ENCODE data around the gene SLC39A8.
"Not testable (repeated sequence)": the region's sequence is repeated elsewhere in the genome, so short reads cannot be mapped to it uniquely, and the experiment has no call there.

The SLC39A8 gene

DNA sequence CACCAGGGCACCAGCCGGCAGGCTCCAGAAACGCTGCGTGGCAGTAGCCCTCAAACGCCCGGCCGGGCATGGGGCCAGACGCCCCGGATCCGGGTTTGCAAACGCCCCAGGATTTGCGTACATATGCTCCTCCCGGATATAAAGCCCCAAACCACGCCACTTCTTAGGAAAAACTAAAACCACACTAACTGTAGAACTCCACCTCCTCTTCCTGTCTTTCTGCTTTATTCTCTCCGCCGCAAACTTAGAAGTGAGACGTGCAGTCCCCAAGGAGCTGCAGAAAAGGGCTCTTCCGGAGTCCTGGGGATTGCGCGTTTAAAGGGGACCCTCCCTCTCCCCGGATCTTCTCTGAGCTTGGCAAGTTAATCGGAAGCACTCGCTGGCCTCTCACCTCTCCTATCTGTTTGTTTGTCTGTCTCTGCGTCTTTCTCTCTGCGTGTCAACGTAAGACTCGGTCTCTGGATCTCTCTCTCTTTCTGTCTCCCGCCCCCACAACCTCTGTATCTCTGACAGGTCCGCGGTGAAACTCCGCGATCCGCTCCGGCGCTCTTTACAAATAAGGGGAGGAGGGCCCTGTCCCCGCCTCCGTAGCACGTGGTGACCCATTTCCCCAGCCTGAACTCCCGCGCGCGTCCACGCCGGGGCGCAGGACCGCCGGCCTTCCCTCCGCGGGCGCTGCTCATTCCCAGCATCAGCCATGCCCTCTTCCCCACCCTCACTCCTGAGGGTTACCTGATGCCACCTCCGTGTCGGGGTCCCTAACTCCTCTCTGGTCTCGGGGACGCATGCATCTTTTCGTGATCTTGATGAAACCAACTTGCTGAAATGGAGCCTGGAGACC is at the start of gene SLC39A8:
Gene SLC39A8 (minus strand): TSS at position 529 of the 841 bp plus-strand sequence. CDS start 820 bp downstream, outside the sequence.
- Histone ChIP-seq H3K36me3 (ENCODE audit: control insufficient read depth, insufficient read depth, low read length) (no peaks in the 10 kb centered on the region), H3K4me1 (ENCODE audit: control insufficient read depth, insufficient read depth, low read length) (peaks cover 6% of the 10 kb centered on the region), H3K9me3 (ENCODE audit: control insufficient read depth, low read length) (no peaks in the 10 kb centered on the region), H3K27me3 (ENCODE audit: control insufficient read depth, insufficient read depth, low read length) (no peaks in the 10 kb centered on the region), H3K4me3 (ENCODE audit: low read length) (peak within 1 kb of the TSS; percentile 29), H3K9ac (ENCODE audit: low read length) (peak within 1 kb of the TSS; percentile 76)

DNA sequence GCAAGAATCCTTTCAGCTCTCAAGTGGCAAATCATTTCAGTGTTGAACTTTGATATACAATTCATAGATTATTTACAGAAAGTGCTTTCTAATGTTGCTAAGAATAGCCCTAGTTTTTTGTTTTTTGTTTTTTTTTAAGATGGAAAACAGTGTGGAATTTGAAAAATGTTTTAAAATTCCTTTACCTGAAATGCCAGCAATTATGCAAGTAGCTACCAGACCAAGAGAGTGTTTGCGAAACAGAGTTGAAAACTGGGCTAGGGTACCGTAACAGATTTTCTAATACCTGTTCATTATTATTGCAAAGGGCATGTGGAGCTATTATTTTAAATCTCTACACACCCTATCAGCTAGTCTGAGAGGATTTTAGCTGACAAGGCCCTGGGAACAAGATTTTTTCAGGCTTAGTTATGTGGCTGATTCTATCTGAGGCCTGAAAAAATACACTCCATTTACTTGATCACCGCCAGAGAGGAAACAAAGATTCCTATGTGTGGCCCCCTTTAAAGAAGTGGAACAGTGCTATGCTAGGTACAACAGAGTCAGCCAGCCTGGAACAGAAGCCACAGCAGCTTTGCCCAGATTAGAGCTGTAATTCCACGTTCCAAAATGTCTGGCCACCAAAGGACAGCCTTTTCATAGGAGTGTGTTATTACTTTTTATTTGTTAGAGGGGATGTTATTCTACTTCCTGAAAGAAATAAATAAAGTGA is 46.9 kb upstream of the SLC39A8 start:
- H3K9ac ChIP-seq (ENCODE audit: low read length) = no peak overlapping the region
- no peaks in the 10 kb centered on the region for H3K27me3 ChIP-seq (ENCODE audit: control insufficient read depth, insufficient read depth, low read length)
- no peaks in the 10 kb centered on the region for H3K9me3 ChIP-seq (ENCODE audit: control insufficient read depth, low read length)
- H3K4me3 ChIP-seq (ENCODE audit: low read length) = no peak overlapping the region
- no peaks in the 10 kb centered on the region for H3K36me3 ChIP-seq (ENCODE audit: control insufficient read depth, insufficient read depth, low read length)
- H3K4me1 ChIP-seq (ENCODE audit: control insufficient read depth, insufficient read depth, low read length) = no peaks in the 10 kb centered on the region

DNA sequence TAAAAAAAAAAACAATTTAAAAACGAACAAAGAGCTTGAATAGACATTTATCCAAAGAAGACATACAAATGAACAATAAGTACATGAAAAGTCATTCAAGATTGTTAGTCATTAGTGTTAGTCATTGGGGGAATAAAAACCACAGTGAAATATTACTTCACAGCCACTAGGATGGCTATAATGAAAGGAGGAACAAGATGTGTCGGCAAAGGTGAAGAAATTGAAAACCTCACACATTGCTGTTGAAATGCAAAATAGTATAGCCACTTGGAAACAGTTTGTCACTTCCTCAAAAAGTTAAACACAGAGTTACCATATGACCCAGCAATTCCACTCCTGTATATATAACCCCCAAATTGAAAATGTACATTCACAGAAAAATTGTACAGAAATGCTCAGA is 45.2 kb upstream of the SLC39A8 start:
- no peaks in the 10 kb centered on the region for H3K4me1 ChIP-seq (ENCODE audit: control insufficient read depth, insufficient read depth, low read length)
- no peak overlapping the region for H3K9ac ChIP-seq (ENCODE audit: low read length)
- no peaks in the 10 kb centered on the region for H3K9me3 ChIP-seq (ENCODE audit: control insufficient read depth, low read length)
- no peak overlapping the region for H3K4me3 ChIP-seq (ENCODE audit: low read length)
- no peaks in the 10 kb centered on the region for H3K36me3 ChIP-seq (ENCODE audit: control insufficient read depth, insufficient read depth, low read length)
- H3K27me3 ChIP-seq (ENCODE audit: control insufficient read depth, insufficient read depth, low read length) = no peaks in the 10 kb centered on the region

DNA sequence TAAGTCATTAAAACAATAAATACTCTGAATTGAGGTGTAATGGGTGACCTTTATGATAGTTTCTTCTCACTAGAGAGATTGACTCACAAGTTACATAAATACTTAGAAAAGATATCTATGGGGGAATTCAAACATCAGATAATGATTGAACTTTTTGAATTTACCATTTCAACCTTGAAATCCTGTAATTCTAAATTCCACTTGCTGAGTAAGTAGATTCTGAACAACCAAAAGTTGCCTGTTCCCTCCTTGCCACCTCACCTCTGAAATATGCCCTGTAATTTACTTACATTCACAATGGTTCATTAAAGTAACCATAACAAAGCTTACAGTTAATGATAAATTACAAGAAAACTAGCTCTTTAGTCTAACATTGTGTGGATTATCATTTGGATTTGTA is 43.3 kb upstream of the SLC39A8 start:
- no peaks in the 10 kb centered on the region for H3K27me3 ChIP-seq (ENCODE audit: control insufficient read depth, insufficient read depth, low read length)
- no peak overlapping the region for H3K9ac ChIP-seq (ENCODE audit: low read length)
- H3K4me1 ChIP-seq (ENCODE audit: control insufficient read depth, insufficient read depth, low read length) = no peaks in the 10 kb centered on the region
- no peak overlapping the region for H3K4me3 ChIP-seq (ENCODE audit: low read length)
- no peaks in the 10 kb centered on the region for H3K9me3 ChIP-seq (ENCODE audit: control insufficient read depth, low read length)
- no peaks in the 10 kb centered on the region for H3K36me3 ChIP-seq (ENCODE audit: control insufficient read depth, insufficient read depth, low read length)

DNA sequence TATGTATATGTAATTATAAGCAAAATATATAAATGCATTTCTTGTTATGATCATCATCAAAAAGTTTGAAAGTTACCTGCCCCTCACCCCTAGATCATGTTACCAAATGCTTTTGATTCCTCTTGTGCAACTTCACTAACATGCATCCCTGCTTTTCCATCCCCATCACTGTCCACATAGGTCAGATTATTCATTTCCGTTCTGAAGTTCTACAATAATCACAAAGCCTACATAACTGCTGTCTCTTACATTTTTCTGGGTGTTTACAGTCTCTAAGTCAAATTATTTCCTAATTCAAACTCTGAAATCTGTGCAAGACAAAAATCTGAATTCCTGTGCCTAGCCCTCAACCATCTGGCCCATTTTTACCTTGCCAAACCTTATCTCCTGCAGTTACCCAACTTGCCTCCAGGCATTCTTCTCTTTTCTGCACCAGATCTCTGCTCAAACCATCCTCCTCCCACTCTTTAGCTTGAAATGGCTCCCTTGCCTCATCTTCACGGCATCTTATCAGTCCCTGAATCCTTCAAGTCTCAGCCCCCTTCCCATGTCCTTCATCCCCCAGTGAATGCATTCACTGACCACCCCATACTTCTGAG is 42.4 kb upstream of the SLC39A8 start:
- no peaks in the 10 kb centered on the region for H3K36me3 ChIP-seq (ENCODE audit: control insufficient read depth, insufficient read depth, low read length)
- no peak overlapping the region for H3K9ac ChIP-seq (ENCODE audit: low read length)
- no peaks in the 10 kb centered on the region for H3K9me3 ChIP-seq (ENCODE audit: control insufficient read depth, low read length)
- H3K4me1 ChIP-seq (ENCODE audit: control insufficient read depth, insufficient read depth, low read length) = no peaks in the 10 kb centered on the region
- H3K27me3 ChIP-seq (ENCODE audit: control insufficient read depth, insufficient read depth, low read length) = no peaks in the 10 kb centered on the region
- H3K4me3 ChIP-seq (ENCODE audit: low read length) = no peak overlapping the region

DNA sequence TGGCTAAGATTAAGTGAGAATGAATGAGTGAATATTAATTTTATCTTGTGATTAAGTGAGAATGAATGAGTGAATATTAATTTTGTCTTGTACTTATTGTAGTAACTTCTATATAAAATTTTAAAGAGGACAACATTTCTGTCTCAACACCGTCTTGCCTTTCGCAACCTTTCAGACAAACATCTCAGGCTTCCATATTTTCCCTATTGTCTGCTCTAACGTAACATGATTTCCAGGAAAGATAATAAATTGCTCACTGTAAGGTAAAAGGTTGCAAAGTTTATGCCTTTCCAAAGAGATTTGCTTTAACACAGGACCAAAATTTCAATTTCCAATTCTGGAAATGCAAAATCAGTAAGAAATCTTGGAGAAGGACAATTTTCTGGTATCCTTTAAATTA is 41.7 kb upstream of the SLC39A8 start:
- Histone ChIP-seq H3K36me3 (ENCODE audit: control insufficient read depth, insufficient read depth, low read length) (no peaks in the 10 kb centered on the region), H3K4me1 (ENCODE audit: control insufficient read depth, insufficient read depth, low read length) (no peaks in the 10 kb centered on the region), H3K9ac (ENCODE audit: low read length) (no peak overlapping the region), H3K9me3 (ENCODE audit: control insufficient read depth, low read length) (no peaks in the 10 kb centered on the region), H3K4me3 (ENCODE audit: low read length) (no peak overlapping the region), H3K27me3 (ENCODE audit: control insufficient read depth, insufficient read depth, low read length) (no peaks in the 10 kb centered on the region)

DNA sequence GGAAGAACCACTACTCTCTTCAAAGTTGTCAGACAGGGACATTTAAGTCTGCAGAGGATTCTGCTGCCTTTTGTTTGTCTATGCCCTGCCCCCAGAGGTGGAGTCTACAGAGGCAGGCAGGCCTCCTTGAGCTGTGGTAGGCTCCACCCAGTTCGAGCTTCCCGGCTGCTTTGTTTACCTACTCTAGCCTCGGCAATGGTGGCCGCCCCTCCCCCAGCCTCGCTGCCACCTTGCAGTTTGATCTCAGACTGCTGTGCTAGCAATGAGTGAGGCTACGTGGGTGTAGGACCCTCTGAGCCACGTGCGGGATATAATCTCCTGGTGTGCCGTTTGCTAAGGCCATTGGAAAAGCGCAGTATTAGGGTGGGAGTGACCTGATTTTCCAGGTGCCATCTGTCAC is 35.0 kb upstream of the SLC39A8 start:
- H3K4me1 ChIP-seq (ENCODE audit: control insufficient read depth, insufficient read depth, low read length); H3K36me3 ChIP-seq (ENCODE audit: control insufficient read depth, insufficient read depth, low read length); H3K4me3 ChIP-seq (ENCODE audit: low read length); H3K9ac ChIP-seq (ENCODE audit: low read length); H3K27me3 ChIP-seq (ENCODE audit: control insufficient read depth, insufficient read depth, low read length); H3K9me3 ChIP-seq (ENCODE audit: control insufficient read depth, low read length): not testable (repeated sequence)

DNA sequence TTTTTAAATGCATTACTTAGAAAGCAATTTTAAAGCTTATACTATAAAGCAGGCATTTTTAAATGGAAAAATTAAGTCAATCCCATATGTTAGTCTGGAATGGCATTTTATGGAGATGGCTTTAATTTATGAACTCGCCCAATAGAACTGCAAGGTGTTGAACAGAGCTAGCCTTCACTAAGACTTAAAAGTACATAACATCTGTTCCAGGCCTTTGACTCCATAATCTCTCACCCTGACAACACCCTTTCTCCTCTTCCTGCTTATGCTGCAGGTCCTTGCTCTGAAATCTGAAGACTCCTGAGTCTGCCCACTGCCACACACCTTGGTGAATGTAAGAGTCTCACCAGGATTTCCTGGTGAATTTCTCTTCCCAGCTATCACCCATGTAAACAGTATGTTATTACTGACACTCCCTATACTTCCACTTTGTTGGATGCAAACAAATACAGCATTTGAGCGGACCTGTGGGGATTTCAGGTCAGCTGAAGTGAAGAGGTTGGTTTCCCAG is 17.7 kb upstream of the SLC39A8 start:
- H3K4me1 ChIP-seq (ENCODE audit: control insufficient read depth, insufficient read depth, low read length) = no peaks in the 10 kb centered on the region
- H3K36me3 ChIP-seq (ENCODE audit: control insufficient read depth, insufficient read depth, low read length) = no peaks in the 10 kb centered on the region
- H3K9me3 ChIP-seq (ENCODE audit: control insufficient read depth, low read length) = no peaks in the 10 kb centered on the region
- H3K4me3 ChIP-seq (ENCODE audit: low read length) = no peak overlapping the region
- no peaks in the 10 kb centered on the region for H3K27me3 ChIP-seq (ENCODE audit: control insufficient read depth, insufficient read depth, low read length)
- no peak overlapping the region for H3K9ac ChIP-seq (ENCODE audit: low read length)

DNA sequence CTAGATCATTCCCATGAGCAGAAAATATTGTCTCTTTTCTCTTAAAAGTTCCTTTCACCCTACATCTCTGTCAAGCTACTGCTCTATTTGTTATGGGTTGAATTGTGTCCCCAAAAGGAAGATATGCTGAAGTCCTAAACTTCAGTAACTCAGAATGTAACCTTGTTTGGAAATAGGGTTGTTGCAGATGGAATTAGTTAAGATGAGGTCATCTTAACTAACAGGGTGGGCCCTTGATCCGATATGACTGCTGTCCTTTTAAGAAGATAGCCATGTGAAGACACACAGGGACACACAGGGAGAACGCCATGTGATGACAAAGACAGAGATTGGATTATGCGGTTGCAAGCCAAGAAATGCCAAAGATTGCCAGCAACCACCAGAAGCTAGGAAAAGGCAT is 12.8 kb upstream of the SLC39A8 start:
- no peaks in the 10 kb centered on the region for H3K9me3 ChIP-seq (ENCODE audit: control insufficient read depth, low read length)
- H3K9ac ChIP-seq (ENCODE audit: low read length) = no peak overlapping the region
- H3K36me3 ChIP-seq (ENCODE audit: control insufficient read depth, insufficient read depth, low read length) = no peaks in the 10 kb centered on the region
- no peak overlapping the region for H3K4me3 ChIP-seq (ENCODE audit: low read length)
- H3K27me3 ChIP-seq (ENCODE audit: control insufficient read depth, insufficient read depth, low read length) = no peaks in the 10 kb centered on the region
- no peaks in the 10 kb centered on the region for H3K4me1 ChIP-seq (ENCODE audit: control insufficient read depth, insufficient read depth, low read length)

DNA sequence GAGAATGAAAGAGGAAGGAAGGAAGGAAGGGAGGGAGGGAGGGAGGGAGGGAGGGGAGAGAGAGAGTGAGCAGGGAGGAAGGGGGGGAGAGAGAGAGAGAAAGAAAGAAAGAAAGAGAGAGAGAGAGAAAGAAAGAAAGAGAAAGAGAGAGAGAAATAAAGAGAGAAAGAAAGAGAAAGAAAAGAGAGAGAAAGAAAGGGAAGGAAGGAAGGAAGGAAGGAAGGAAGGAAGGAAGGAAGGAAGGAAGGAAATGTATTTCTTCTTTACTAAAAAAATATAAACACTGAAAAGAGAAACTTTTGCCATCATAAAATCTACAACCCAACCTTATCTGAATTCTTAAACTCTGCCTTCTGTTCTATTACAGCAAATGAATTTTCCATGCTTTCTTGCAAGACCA is 12.4 kb upstream of the SLC39A8 start:
- H3K27me3 ChIP-seq (ENCODE audit: control insufficient read depth, insufficient read depth, low read length); H3K36me3 ChIP-seq (ENCODE audit: control insufficient read depth, insufficient read depth, low read length); H3K9ac ChIP-seq (ENCODE audit: low read length); H3K4me3 ChIP-seq (ENCODE audit: low read length); H3K9me3 ChIP-seq (ENCODE audit: control insufficient read depth, low read length); H3K4me1 ChIP-seq (ENCODE audit: control insufficient read depth, insufficient read depth, low read length): not testable (repeated sequence)

DNA sequence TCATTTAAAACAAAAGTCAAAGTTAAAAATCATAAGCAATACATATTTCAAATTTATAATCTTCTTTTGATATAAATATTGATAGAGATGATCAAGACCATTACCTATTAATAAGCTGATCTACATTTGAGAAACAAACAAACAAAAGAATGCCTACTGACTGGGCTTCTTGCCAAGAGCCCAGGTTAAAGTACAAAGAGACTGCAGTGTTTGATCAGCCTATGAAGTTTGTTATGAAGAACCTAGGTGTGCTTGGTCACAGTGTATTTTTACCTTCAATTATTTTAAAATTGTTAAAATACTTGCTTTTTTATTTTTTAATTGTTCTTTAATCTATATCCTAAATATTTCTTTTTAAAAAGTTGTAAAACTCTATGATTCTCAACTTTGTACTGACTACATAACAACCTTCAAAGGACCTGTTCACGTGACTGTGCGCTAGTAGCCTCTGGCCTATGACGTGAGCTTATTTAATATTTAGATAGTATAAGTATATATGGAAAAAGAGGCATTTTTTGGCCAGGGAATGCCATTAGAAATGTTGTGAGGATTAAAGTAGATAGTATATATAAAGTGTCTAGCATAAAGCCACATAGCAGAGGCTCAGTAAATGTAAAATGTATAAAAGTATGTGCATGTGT is 11.4 kb upstream of the SLC39A8 start:
- Histone ChIP-seq H3K27me3 (ENCODE audit: control insufficient read depth, insufficient read depth, low read length) (no peaks in the 10 kb centered on the region), H3K36me3 (ENCODE audit: control insufficient read depth, insufficient read depth, low read length) (no peaks in the 10 kb centered on the region), H3K9ac (ENCODE audit: low read length) (no peak overlapping the region), H3K9me3 (ENCODE audit: control insufficient read depth, low read length) (no peaks in the 10 kb centered on the region), H3K4me1 (ENCODE audit: control insufficient read depth, insufficient read depth, low read length) (peaks cover 5% of the 10 kb centered on the region), H3K4me3 (ENCODE audit: low read length) (no peak overlapping the region)

DNA sequence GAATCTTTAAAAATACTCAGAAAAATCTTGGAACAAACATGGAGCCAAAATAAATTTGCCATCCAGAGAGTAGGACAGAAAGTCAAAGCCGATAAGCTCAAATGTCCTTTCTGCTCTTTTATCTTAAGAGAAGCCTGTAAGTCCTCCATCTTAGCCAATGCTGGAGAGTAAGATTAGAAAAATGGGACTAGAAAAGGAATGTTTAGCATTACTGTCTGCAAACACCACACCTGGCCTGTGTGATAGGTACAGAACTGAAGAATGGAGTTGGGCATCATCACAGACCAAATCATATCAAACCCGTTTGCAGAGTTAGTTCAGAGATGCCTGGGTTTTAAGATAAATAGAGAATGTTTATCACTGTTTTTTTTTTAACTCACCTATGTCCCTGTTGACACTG is 10.5 kb upstream of the SLC39A8 start:
- H3K4me1 ChIP-seq (ENCODE audit: control insufficient read depth, insufficient read depth, low read length) = peaks cover 5% of the 10 kb centered on the region
- H3K27me3 ChIP-seq (ENCODE audit: control insufficient read depth, insufficient read depth, low read length) = no peaks in the 10 kb centered on the region
- H3K9me3 ChIP-seq (ENCODE audit: control insufficient read depth, low read length) = no peaks in the 10 kb centered on the region
- H3K9ac ChIP-seq (ENCODE audit: low read length) = no peak overlapping the region
- H3K36me3 ChIP-seq (ENCODE audit: control insufficient read depth, insufficient read depth, low read length) = no peaks in the 10 kb centered on the region
- no peak overlapping the region for H3K4me3 ChIP-seq (ENCODE audit: low read length)

Data from mucosa of stomach (tissue), 1 donor.